ENCODE data around the gene TMEM181. TPM values are rescaled to one million over a fixed set of nuclear protein-coding genes. Genes with fewer than 3 reads are reported as not detected.

TMEM181 gene
- total RNA-seq, 2 donors from 2014 or later, result 24.1 to 30.4 TPM

DNA sequence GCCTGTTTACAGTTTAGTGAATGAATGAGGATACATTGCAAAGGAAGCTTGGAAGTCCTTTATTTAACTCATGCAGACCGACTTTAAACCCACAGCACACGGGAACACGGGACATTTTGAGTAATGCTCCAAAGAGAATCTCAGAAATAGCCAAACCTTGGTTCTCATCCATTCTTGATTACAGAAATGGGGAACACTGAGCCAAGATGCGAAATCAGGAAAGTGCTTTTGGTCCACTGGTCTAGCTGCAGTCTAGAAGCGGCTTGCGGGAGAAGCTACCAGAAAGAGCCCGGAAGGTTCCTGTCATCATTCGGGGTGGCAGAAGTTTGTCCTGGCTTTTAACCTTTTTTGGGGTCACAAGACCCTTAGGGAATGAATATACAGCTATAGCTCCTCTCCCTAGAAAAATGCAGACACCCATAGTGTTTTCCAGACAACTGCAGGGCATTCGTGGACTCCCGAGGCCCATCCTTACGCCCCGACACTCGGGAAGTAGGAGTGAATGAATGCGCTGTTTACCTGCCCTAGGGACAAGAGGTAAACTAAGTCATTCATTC lies 475 bp upstream of the TMEM181 start:
- intact Hi-C loops (cut with DNase I), result no loop called here
- DNase-seq (ENCODE audit: low spot score), result no peak

DNA sequence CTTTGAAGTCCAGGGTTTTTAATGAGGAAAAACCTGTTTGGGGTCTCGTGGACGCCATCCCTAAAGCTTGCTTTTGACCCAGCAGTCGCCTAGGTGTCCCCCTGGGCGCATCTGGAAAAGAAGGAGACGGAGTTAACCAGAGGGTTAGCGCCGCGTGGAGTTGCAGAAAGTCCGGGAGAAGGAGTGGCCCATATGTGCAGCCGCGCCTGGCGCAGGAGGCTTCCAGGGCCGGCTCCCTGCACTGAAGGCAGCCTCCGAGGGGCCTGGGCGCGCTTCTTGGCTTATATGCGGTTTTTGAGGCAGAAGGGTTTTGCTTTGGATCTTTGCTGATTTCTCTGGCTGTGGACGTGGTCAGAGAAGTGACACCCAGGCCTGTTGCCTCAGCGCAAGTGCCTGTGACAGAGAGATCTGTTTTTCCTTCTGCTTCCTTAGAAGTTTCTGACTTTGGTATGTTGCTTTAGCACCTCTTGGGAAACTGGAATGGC lies 987 bp downstream of the TMEM181 start:
- intact Hi-C loops (cut with DNase I), result no loop called here
- DNase-seq (ENCODE audit: low spot score), result peak; percentile 80

- DNase-seq (ENCODE audit: low spot score), result peak; percentile 70
- intact Hi-C loops (cut with DNase I), result no loop called here
These were observed 1.5 kb downstream of the TMEM181 start for GRCh38 chr6:158561321-158561884.

GRCh38 chr6:158561938-158562337 lies 2.0 kb downstream of the TMEM181 start:
- intact Hi-C loops (cut with DNase I), result no loop called here
- DNase-seq (ENCODE audit: low spot score), result peak; percentile 11

DNA sequence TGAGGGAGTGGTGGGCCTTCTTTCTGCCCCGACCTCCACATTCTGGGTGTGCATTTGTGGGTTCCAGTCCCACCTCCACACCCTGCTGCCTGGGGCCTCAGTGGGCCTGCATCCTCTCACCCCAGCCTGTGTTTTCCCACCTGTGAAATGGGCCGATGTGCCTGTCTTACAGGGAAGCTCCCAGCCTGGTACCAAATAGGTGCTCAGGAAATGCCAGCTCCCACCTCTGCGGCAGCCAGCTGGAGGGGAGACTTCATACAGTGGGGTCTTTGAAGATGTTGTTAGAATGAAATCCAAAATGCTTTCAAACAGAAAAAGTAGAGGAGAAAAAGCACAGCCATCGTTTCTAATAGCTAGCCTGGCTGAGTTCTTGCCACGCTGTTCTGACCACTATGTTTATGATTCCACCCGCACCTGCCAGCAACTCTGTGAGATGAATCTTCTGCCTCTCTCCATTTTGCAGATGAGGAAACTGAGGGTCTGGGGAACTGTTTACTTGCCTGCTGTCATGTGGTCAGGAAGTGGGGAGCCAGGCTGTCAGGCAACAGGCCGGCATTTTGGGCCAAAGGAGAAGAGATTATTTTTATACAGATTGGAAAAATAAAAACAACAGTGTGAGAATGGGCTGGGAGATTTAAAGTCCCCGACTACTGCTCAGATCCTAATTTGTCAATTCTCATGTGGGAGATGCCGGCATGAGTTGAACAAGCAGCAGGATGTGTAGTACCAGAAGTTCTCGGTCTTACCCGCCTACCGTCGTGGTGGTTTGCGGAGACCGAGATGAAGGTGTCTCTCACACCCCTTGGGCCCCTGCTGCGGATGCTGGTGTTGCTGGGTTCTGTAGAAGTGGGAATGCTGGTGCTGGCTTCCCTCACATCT lies 4.6 kb downstream of the TMEM181 start:
- peak; percentile 52 for DNase-seq (ENCODE audit: low spot score)

DNA sequence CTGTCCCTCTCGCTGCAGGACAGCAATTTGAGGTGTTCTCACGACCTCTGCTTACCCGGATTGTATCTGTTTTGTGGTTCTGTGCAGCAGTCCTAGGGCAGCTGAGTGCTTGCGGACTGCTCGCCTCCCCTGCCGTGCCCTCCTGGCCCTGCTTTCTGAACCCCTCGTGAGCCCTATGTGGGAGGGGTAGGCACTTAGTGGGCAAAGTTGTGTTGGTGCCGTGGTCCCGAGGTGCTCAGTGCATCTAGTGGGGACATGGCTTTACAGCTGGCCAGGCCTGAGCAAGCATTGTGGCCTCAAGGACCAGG lies 5.2 kb downstream of the TMEM181 start:
- peak; percentile 28 for DNase-seq (ENCODE audit: low spot score)
- intact Hi-C loops (cut with DNase I), result no loop called here

More for the DNA sequence above, 4.6 kb downstream of the TMEM181 start:
- intact Hi-C loops (cut with DNase I), result no loop called here

- DNase-seq (ENCODE audit: low spot score), result peak; percentile 47
- intact Hi-C loops (cut with DNase I), result no loop called here
These were observed 5.7 kb downstream of the TMEM181 start for GRCh38 chr6:158565482-158566040.

- intact Hi-C loops (cut with DNase I), result no loop called here
- peak; percentile 43 for DNase-seq (ENCODE audit: low spot score)
These were observed 6.4 kb downstream of the TMEM181 start for GRCh38 chr6:158566207-158566818.

DNA sequence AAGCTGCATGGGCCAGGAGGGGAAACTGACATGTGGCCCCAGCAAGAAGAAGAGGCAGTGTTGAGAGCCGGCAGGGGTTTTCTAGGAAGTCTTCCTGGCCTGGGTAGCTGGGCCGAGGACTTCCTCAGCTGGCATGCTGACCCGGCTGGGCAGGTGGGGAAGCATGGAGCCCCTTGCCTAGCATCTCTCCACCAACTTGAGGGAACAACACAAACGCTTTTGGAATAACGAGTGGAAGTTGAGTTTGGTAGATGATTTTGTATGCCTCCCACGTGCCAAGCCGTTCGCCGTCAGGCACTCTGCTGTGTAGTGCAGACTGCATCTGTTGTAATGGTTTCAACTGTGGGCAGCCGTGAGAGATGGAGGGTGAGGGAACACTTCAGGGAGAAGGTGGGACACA lies 7.3 kb downstream of the TMEM181 start:
- intact Hi-C loops (cut with DNase I), result no loop called here
- DNase-seq (ENCODE audit: low spot score), result peak; percentile 65

DNA sequence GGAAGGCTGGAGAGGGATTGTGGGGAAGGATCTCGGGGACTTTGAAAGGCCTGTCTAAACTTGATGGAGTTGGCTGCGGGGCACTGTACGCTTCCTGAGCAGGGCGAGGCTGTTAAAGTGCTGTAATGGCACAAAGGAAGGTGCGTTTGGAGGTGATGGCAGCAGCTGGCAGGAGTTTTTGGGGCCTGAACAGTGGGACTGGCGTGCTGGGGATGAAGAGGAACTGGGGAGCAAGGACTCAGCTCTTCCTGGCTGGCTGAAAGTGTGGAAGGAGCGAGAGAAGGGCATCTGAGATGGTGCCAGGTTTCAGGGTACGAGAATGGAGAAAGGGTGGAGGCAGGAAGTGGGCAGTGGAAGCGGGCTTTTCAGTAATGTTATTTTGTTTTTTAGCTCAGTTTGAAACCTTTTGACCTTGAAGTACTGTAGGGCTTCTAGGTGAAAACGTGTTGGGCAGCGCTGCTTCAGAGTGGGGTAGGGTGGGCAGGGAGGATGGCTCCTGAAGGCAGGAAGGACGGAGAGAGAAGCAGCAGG lies 8.0 kb downstream of the TMEM181 start:
- intact Hi-C loops (cut with DNase I), result no loop called here
- peak; percentile 31 for DNase-seq (ENCODE audit: low spot score)

DNA sequence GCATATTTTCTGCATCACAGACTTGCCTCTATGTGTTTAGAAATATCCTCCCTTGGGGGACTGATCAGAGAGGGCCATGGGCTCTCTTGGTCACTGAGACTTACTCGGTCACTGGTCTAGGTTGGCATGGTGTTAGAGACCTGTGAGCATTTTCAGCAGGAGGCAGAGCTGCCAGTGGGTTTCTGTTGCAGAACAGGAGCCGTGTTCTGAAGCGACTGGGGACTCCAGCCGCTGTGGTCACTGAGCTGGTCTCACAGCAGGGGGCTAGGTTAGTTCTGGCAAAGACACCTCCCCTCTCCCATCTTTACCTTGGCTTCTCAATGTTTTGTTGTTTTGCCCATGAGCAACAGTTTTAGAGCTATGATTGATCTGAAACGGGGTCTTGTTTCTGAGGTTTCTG lies 8.7 kb downstream of the TMEM181 start:
- intact Hi-C loops (cut with DNase I), result no loop called here
- peak; percentile 12 for DNase-seq (ENCODE audit: low spot score)

DNA sequence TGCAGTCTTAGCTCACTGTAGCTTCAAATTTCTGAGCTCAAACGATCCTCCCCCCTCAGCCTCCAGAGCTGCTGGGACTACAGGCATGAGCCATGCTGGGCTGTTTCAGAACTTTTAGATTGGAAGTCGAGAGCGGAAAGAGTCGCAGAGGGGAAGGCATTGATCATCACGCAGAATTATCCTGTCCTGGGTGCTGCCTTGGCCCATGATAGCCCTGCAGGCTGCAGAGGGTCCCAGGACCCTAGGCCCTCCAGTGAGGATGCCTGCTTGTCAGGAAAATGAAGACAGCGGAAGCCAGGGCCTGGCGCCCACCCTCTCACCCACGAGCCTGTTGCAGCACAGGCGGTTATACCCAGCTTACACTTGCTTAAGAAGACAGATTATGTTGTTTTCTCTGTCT lies 9.1 kb downstream of the TMEM181 start:
- intact Hi-C loops (cut with DNase I), result no loop called here
- DNase-seq (ENCODE audit: low spot score), result peak; percentile 23

DNA sequence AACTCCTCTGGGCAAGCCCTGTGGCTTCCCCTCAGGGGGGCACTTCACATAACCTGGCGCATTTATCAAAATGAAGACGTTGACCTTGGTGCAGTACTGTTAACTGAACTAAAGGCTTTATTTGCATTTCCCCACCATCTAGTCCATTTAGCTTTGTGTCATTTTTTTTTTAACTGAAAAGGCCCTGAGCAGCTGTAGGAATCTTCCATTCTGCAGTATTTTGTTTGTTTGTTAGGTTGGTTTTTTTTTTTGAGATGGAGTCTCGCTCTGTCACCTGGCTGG lies 10.7 kb downstream of the TMEM181 start:
- DNase-seq (ENCODE audit: low spot score), result no peak
- intact Hi-C loops (cut with DNase I), result loop anchor here in 1 of 2 donors (10.0 kb wide), 1 partner anchor 936 kb away; no protein-coding TSS in a partner anchor

GRCh38 chr6:158571826-158572652 lies 12.1 kb downstream of the TMEM181 start:
- peak; percentile 78 for DNase-seq (ENCODE audit: low spot score)
- intact Hi-C loops (cut with DNase I), result loop anchor here in 1 of 2 donors (10.0 kb wide), 1 partner anchor 937 kb away; no protein-coding TSS in a partner anchor

GRCh38 chr6:158572653-158573541 lies 13.0 kb downstream of the TMEM181 start:
- intact Hi-C loops (cut with DNase I), result loop anchor here in 1 of 2 donors (10.0 kb wide), 1 partner anchor 938 kb away; no protein-coding TSS in a partner anchor
- peak; percentile 71 for DNase-seq (ENCODE audit: low spot score)

GRCh38 chr6:158573542-158573931 lies 13.6 kb downstream of the TMEM181 start:
- peak; percentile 57 for DNase-seq (ENCODE audit: low spot score)
- intact Hi-C loops (cut with DNase I), result loop anchor here in 1 of 2 donors (10.0 kb wide), 1 partner anchor 939 kb away; no protein-coding TSS in a partner anchor

- intact Hi-C loops (cut with DNase I), result loop anchor here in 1 of 2 donors (10.0 kb wide), 1 partner anchor 940 kb away; no protein-coding TSS in a partner anchor
- DNase-seq (ENCODE audit: low spot score), result no peak
These were observed 14.9 kb downstream of the TMEM181 start for GRCh38 chr6:158574800-158575199.

All from posterior vena cava (tissue), 2 donors.